ENCODE measurements around the gene HYCC1.

Gene HYCC1

DNA sequence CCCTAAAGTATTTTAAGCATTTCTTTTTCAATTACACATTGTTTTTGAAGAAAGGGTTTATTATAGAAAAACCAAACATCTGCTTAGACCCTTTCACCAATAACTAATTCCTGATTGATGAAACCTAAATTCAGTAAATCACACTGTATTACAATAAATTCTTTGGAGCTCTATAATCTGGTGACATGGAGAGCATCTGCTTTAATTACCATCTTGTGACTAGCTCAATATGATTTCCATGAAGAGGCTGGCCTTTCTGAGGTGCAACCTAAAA, 9.7 kb downstream of the HYCC1 start:
- DNase-seq (ENCODE audit: low spot score in 2 of 2) = no peak
- H3K9me3 Mint-ChIP-seq = no peaks in the 10 kb centered on the region
- no peak overlapping the region for H3K27ac Mint-ChIP-seq
- H3K36me3 Mint-ChIP-seq = no peaks in the 10 kb centered on the region
- no peak for ATAC-seq (ENCODE audit: low read depth)
- no peak overlapping the region for H3K4me3 Mint-ChIP-seq
- no peaks in the 10 kb centered on the region for H3K27me3 Mint-ChIP-seq
- peaks cover 19% of the 10 kb centered on the region for H3K4me1 Mint-ChIP-seq

GRCh38 chr7:23003505-23004246, 10.3 kb downstream of the HYCC1 start:
- Mint-ChIP-seq H3K9me3 (no peaks in the 10 kb centered on the region), H3K4me1 (peaks cover 21% of the 10 kb centered on the region), H3K27ac (no peak overlapping the region), H3K4me3 (no peak overlapping the region), H3K27me3 (no peaks in the 10 kb centered on the region), H3K36me3 (peaks cover under 1% of the 10 kb centered on the region)
- DNase-seq (ENCODE audit: low spot score in 2 of 2) = no peak
- ATAC-seq (ENCODE audit: low read depth) = no peak

DNA sequence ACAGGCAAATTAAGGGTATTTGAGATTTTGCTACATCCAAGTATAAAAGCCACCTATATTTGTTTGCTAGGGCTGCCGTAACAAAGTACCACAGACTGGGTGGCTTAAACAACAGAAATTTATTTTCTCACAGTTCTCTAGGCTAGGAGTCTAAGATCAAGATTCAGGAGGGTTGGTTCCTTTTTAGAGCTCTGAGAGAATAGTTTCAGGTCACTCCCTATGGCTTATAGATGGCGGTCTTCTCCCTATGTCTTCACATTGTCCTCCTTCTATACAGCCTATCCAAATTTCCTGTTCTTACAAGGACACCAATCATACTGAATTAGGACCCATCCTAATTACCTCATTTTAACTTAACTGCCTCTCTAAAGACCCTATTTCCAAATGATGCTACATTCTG, 11.2 kb downstream of the HYCC1 start:
- H3K4me1 Mint-ChIP-seq = peaks cover 23% of the 10 kb centered on the region
- H3K27ac Mint-ChIP-seq = no peak overlapping the region
- peaks cover 3% of the 10 kb centered on the region for H3K36me3 Mint-ChIP-seq
- DNase-seq (ENCODE audit: low spot score in 2 of 2) (no peak), ATAC-seq (ENCODE audit: low read depth) (no peak)
- H3K9me3 Mint-ChIP-seq = no peaks in the 10 kb centered on the region
- no peak overlapping the region for H3K4me3 Mint-ChIP-seq
- H3K27me3 Mint-ChIP-seq = no peaks in the 10 kb centered on the region

GRCh38 chr7:23001610-23002009, 12.3 kb downstream of the HYCC1 start:
- no peak for ATAC-seq (ENCODE audit: low read depth)
- H3K9me3 Mint-ChIP-seq = no peaks in the 10 kb centered on the region
- no peak overlapping the region for H3K4me3 Mint-ChIP-seq
- peaks cover 23% of the 10 kb centered on the region for H3K4me1 Mint-ChIP-seq
- H3K27me3 Mint-ChIP-seq = no peaks in the 10 kb centered on the region
- H3K36me3 Mint-ChIP-seq = peaks cover 3% of the 10 kb centered on the region
- DNase-seq (ENCODE audit: low spot score in 2 of 2) = no peak
- H3K27ac Mint-ChIP-seq = no peak overlapping the region

GRCh38 chr7:23000597-23001360, 13.2 kb downstream of the HYCC1 start:
- no peaks in the 10 kb centered on the region for H3K9me3 Mint-ChIP-seq
- H3K36me3 Mint-ChIP-seq = peaks cover 3% of the 10 kb centered on the region
- no peak for DNase-seq (ENCODE audit: low spot score in 2 of 2)
- H3K27me3 Mint-ChIP-seq = no peaks in the 10 kb centered on the region
- ATAC-seq (ENCODE audit: low read depth) = no peak
- H3K27ac Mint-ChIP-seq = no peak overlapping the region
- H3K4me1 Mint-ChIP-seq = peaks cover 22% of the 10 kb centered on the region
- H3K4me3 Mint-ChIP-seq = no peak overlapping the region

DNA sequence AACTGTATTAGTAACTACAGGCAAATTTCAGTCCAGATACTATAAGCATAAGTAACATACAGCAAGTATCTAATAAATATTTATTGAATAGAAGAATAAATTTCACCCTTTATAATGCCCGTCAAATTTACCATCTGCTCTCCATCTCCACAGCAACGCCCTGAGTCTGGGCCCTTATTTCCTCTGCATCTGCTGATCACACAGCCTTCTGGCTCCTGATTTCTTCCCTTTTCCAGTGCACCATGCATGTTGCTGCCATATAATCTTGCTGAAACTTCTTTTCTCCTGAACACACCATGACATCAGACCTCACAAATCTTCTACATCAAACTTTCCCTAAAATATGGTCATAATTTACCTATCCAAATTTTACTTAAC, 15.4 kb downstream of the HYCC1 start:
- H3K36me3 Mint-ChIP-seq = peaks cover 11% of the 10 kb centered on the region
- H3K4me1 Mint-ChIP-seq = peaks cover 25% of the 10 kb centered on the region
- no peaks in the 10 kb centered on the region for H3K27me3 Mint-ChIP-seq
- ATAC-seq (ENCODE audit: low read depth) (no peak), DNase-seq (ENCODE audit: low spot score in 2 of 2) (no peak)
- H3K27ac Mint-ChIP-seq = no peak overlapping the region
- H3K9me3 Mint-ChIP-seq = no peaks in the 10 kb centered on the region
- no peak overlapping the region for H3K4me3 Mint-ChIP-seq

- peaks cover 28% of the 10 kb centered on the region for H3K4me1 Mint-ChIP-seq
- H3K27me3 Mint-ChIP-seq = no peaks in the 10 kb centered on the region
- no peak for ATAC-seq (ENCODE audit: low read depth)
- peaks cover 11% of the 10 kb centered on the region for H3K36me3 Mint-ChIP-seq
- H3K9me3 Mint-ChIP-seq = no peaks in the 10 kb centered on the region
- H3K4me3 Mint-ChIP-seq = no peak overlapping the region
- no peak for DNase-seq (ENCODE audit: low spot score in 2 of 2)
- H3K27ac Mint-ChIP-seq = no peak overlapping the region
Measured at GRCh38 chr7:22997871-22998518, 15.9 kb downstream of the HYCC1 start.

DNA sequence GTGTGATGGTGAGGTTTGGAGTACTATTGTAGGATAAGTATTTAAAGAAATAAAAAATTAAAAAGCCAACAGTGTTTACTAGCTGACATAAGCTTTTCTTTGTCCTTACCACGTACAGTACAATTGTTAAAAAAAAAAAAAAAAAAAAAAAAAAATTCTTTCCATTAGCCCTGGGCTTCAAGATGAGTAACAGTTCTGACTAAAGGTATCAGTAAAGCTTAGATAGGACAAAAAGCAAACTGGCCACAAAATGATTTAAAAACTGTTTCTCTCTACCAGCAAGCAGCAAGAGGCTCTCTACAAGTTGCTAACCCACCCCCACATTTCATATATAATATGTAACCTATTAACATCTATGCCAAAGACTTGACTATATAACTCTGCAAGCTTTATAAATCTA, 17.5 kb downstream of the HYCC1 start:
- H3K27ac Mint-ChIP-seq = no peak overlapping the region
- H3K36me3 Mint-ChIP-seq = peaks cover 11% of the 10 kb centered on the region
- H3K9me3 Mint-ChIP-seq = no peaks in the 10 kb centered on the region
- H3K4me3 Mint-ChIP-seq = no peak overlapping the region
- ATAC-seq (ENCODE audit: low read depth) = no peak
- H3K27me3 Mint-ChIP-seq = no peaks in the 10 kb centered on the region
- peaks cover 25% of the 10 kb centered on the region for H3K4me1 Mint-ChIP-seq
- DNase-seq (ENCODE audit: low spot score in 2 of 2) = no peak

DNA sequence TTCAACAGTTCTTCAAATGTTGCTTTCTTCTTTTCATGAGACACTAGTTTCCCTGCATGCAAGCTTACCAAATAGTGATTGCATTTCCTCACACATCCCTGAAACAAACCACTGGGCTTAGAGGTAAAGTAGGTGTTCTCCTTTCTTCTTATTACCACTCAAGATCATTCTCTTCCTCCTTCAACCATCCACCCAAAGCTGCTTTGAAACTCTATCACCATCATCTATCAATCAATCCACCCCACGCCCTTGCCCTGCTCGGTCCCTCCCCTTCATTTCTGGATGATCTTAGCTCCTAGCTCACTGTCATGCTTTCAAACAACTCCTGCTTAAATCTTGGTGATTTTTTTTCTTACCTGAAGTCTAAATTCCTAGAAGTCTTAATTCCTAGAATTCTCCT, 18.9 kb downstream of the HYCC1 start:
- H3K9me3 Mint-ChIP-seq = no peaks in the 10 kb centered on the region
- no peak overlapping the region for H3K4me3 Mint-ChIP-seq
- ATAC-seq (ENCODE audit: low read depth) (no peak), DNase-seq (ENCODE audit: low spot score in 2 of 2) (no peak)
- peaks cover 11% of the 10 kb centered on the region for H3K36me3 Mint-ChIP-seq
- no peaks in the 10 kb centered on the region for H3K27me3 Mint-ChIP-seq
- H3K4me1 Mint-ChIP-seq = peaks cover 24% of the 10 kb centered on the region
- no peak overlapping the region for H3K27ac Mint-ChIP-seq

GRCh38 chr7:22992874-22993840, 20.8 kb downstream of the HYCC1 start:
- DNase-seq (ENCODE audit: low spot score in 2 of 2) = no peak
- no peak overlapping the region for H3K4me3 Mint-ChIP-seq
- peaks cover 16% of the 10 kb centered on the region for H3K4me1 Mint-ChIP-seq
- no peak for ATAC-seq (ENCODE audit: low read depth)
- no peaks in the 10 kb centered on the region for H3K27me3 Mint-ChIP-seq
- no peaks in the 10 kb centered on the region for H3K9me3 Mint-ChIP-seq
- no peak overlapping the region for H3K27ac Mint-ChIP-seq
- peaks cover 14% of the 10 kb centered on the region for H3K36me3 Mint-ChIP-seq

DNA sequence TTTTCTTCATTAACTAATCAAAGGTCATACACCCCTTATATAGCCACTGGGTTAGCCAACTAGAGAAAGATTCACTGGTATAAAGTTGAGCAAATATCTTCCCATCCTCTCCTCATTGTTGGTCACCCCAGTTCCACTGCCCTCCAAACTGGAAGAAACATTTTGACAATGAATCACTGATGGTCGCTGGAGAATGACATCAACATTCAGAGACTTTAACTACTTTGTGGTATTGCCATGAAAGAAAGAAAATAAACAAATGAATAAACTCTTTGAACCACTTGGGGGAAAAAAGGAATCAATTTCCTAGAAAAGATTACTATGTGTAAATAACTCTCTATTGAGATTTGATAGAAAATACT, 23.4 kb downstream of the HYCC1 start:
- Mint-ChIP-seq H3K36me3 (peaks cover 14% of the 10 kb centered on the region), H3K27me3 (no peaks in the 10 kb centered on the region), H3K4me1 (peaks cover 16% of the 10 kb centered on the region), H3K27ac (no peak overlapping the region), H3K9me3 (no peaks in the 10 kb centered on the region), H3K4me3 (no peak overlapping the region)
- ATAC-seq (ENCODE audit: low read depth) (no peak), DNase-seq (ENCODE audit: low spot score in 2 of 2) (no peak)

- Mint-ChIP-seq H3K36me3 (peaks cover 11% of the 10 kb centered on the region), H3K4me3 (no peak overlapping the region), H3K27me3 (no peaks in the 10 kb centered on the region), H3K9me3 (no peaks in the 10 kb centered on the region), H3K4me1 (peaks cover 11% of the 10 kb centered on the region), H3K27ac (no peak overlapping the region)
- no peak for DNase-seq (ENCODE audit: low spot score in 2 of 2)
- no peak for ATAC-seq (ENCODE audit: low read depth)
Measured at GRCh38 chr7:22989643-22990587, 24.0 kb downstream of the HYCC1 start.

GRCh38 chr7:22985436-22985835, 28.5 kb downstream of the HYCC1 start:
- H3K36me3 Mint-ChIP-seq = peaks cover 19% of the 10 kb centered on the region
- DNase-seq (ENCODE audit: low spot score in 2 of 2) (no peak), ATAC-seq (ENCODE audit: low read depth) (no peak)
- H3K27ac Mint-ChIP-seq = no peak overlapping the region
- no peaks in the 10 kb centered on the region for H3K9me3 Mint-ChIP-seq
- no peaks in the 10 kb centered on the region for H3K4me1 Mint-ChIP-seq
- no peak overlapping the region for H3K4me3 Mint-ChIP-seq
- no peaks in the 10 kb centered on the region for H3K27me3 Mint-ChIP-seq
